Neural progenitor cell (in vitro differentiated cells): ENCODE results near the gene RAB20. TPM values are rescaled to one million over a fixed set of nuclear protein-coding genes. Genes with fewer than 3 reads are reported as not detected.

Source experiments
- DNase-seq: peaks from one replicate; pipeline ENCODE4 v3.0.0-alpha.2; 2016; ENCODE audit warnings: low spot score
- H2AFZ ChIP-seq: fragments of 200-600 bp; sonication (generic); replicated peaks from 2 replicates; pipeline ENCODE4 v1.6.1; 2016; ENCODE audit warnings: antibody characterized with exemption
- H3F3A ChIP-seq: fragments of 200-600 bp; sonication (generic); 2 replicates; pipeline ENCODE4 v1.6.1; 2016; ENCODE audit warnings: antibody characterized with exemption, low read depth
- H3K27ac ChIP-seq: fragments of 200-600 bp; sonication (generic); 2 replicates; pipeline ENCODE4 v1.5.1; 2016; ENCODE audit warnings: mild to moderate bottlenecking
- H3K27me3 ChIP-seq: fragments of 200-600 bp; sonication (generic); 2 replicates; pipeline ENCODE4 v1.6.1; 2016; ENCODE audit warnings: mild to moderate bottlenecking, moderate library complexity
- H3K36me3 ChIP-seq: fragments of 200-600 bp; sonication (generic); 2 replicates; pipeline ENCODE4 v1.5.1; 2016
- H3K4me1 ChIP-seq: fragments of 200-600 bp; sonication (generic); 2 replicates; pipeline ENCODE4 v1.6.1; 2016; ENCODE audit warnings: mixed run types
- H3K4me2 ChIP-seq: fragments of 200-600 bp; sonication (generic); 2 replicates; pipeline ENCODE4 v1.6.1; 2016
- H3K4me3 ChIP-seq: fragments of 200-600 bp; sonication (generic); 2 replicates; pipeline ENCODE4 v1.5.1; 2016
- H3K79me2 ChIP-seq: fragments of 200-600 bp; sonication (generic); 2 replicates; pipeline ENCODE4 v1.6.1; 2016; ENCODE audit warnings: low read depth
- H3K9ac ChIP-seq: fragments of 200-600 bp; sonication (generic); 2 replicates; pipeline ENCODE4 v1.6.1; 2016
- H3K9me3 ChIP-seq: fragments of 200-600 bp; sonication (generic); 2 replicates; pipeline ENCODE4 v1.5.1; 2016; ENCODE audit warnings: low read depth
- H4K20me1 ChIP-seq: fragments of 200-600 bp; sonication (generic); 2 replicates; pipeline ENCODE4 v1.6.1; 2016; ENCODE audit warnings: low read depth
- H3K27ac Mint-ChIP-seq: 3 replicates; pipeline ENCODE4 v1.8.0; 2021; ENCODE audit warnings: mixed read lengths
- H3K27me3 Mint-ChIP-seq: 2 replicates; pipeline ENCODE4 v1.8.0; 2022; ENCODE audit warnings: low read depth, mild to moderate bottlenecking, inconsistent platforms, moderate library complexity, mixed read lengths; ENCODE audit not compliant: insufficient read depth
- H3K36me3 Mint-ChIP-seq: 3 replicates; pipeline ENCODE4 v1.8.0; 2021; ENCODE audit warnings: mixed read lengths
- H3K4me1 Mint-ChIP-seq: 3 replicates; pipeline ENCODE4 v1.8.0; 2021; ENCODE audit warnings: mixed read lengths
- H3K4me3 Mint-ChIP-seq: 3 replicates; pipeline ENCODE4 v1.8.0; 2021; ENCODE audit warnings: mild to moderate bottlenecking, moderate library complexity, mixed read lengths
- H3K9me3 Mint-ChIP-seq: 3 replicates; pipeline ENCODE4 v1.8.0; 2020; ENCODE audit warnings: mixed read lengths
- EZH2 ChIP-seq: fragments of 200-600 bp; sonication (generic); IDR thresholded peaks from 2 replicates; pipeline ENCODE4 v1.6.1; 2017; ENCODE audit warnings: antibody characterized with exemption, mild to moderate bottlenecking, moderate library complexity
- EZH2phosphoT487 ChIP-seq: fragments of 200-600 bp; sonication (generic); IDR thresholded peaks from 2 replicates; pipeline ENCODE4 v1.6.1; 2017; ENCODE audit warnings: antibody characterized with exemption
- total RNA-seq: library from RNA; depleted of rRNA; stranded (reverse); fragments of >200 nt; gene quantifications from 2 replicates; pipeline ENCODE4 v1.2.3, GENCODE V29; 2015; ENCODE audit warnings: low replicate concordance
- TF ChIP-seq, protein P1 (sequence below): fragments of 200-600 bp; sonication (generic); IDR thresholded peaks from 2 replicates; pipeline ENCODE4 v1.5.1; 2017; ENCODE audit warnings: antibody characterized with exemption, mild to moderate bottlenecking

RAB20 gene
- total RNA-seq, 1 donor from 2014 or later, result 0.58 TPM

DNA sequence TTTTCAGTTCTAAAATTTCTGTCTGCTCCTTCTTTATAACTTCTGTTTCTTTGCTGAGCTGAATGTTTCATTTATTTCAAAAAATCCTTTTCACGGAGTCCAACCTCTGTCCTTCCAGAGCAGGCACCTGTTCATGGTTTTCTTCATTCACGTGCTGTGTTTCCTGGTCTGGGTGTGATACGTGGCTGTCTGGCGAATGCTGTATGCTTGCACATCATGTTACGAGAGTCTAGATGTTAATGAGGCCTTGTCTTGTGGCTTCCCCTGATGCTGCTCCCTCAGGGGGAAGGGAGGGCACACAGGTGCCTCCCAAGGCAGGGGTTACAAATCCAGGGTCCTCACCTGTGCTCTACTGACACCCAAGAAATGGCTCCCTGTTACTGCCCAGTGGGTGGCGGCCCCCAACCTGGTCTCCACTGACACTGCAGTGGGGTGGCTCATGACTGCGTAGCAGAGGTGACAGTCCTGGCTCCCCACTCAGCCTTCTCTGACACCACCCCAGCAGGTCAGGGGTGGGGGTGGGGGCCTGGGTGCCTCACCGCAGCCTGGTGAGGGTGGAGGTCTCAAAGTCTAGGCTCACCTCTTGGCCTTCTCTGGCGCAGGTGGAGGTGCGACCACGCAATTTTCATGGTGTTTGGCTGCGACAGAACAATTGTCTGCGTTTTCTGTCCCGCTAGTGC, 20.1 kb upstream of the RAB20 start:
- Histone ChIP-seq H2AFZ (no peak overlapping the region), H3K9ac (no peak overlapping the region), H4K20me1 (no peaks in the 10 kb centered on the region), H3K4me2 (no peak overlapping the region), H3K27me3 (no peaks in the 10 kb centered on the region), H3F3A (no peaks in the 10 kb centered on the region), H3K4me3 (no peak overlapping the region), H3K36me3 (no peaks in the 10 kb centered on the region), H3K9me3 (no peaks in the 10 kb centered on the region), H3K79me2 (no peaks in the 10 kb centered on the region), H3K4me1 (no peaks in the 10 kb centered on the region), H3K27ac (no peak overlapping the region)
- Mint-ChIP-seq H3K4me1 (no peaks in the 10 kb centered on the region), H3K27ac (no peak overlapping the region), H3K36me3 (no peaks in the 10 kb centered on the region), H3K9me3 (peaks cover 2% of the 10 kb centered on the region), H3K27me3 (peaks cover 12% of the 10 kb centered on the region), H3K4me3 (no peak overlapping the region)
- TF ChIP-seq EZH2, result no peak
- TF ChIP-seq, protein P1, sequence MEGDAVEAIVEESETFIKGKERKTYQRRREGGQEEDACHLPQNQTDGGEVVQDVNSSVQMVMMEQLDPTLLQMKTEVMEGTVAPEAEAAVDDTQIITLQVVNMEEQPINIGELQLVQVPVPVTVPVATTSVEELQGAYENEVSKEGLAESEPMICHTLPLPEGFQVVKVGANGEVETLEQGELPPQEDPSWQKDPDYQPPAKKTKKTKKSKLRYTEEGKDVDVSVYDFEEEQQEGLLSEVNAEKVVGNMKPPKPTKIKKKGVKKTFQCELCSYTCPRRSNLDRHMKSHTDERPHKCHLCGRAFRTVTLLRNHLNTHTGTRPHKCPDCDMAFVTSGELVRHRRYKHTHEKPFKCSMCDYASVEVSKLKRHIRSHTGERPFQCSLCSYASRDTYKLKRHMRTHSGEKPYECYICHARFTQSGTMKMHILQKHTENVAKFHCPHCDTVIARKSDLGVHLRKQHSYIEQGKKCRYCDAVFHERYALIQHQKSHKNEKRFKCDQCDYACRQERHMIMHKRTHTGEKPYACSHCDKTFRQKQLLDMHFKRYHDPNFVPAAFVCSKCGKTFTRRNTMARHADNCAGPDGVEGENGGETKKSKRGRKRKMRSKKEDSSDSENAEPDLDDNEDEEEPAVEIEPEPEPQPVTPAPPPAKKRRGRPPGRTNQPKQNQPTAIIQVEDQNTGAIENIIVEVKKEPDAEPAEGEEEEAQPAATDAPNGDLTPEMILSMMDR, result no peak
- TF ChIP-seq EZH2phosphoT487, result no peak
- DNase-seq, result no peak

DNA sequence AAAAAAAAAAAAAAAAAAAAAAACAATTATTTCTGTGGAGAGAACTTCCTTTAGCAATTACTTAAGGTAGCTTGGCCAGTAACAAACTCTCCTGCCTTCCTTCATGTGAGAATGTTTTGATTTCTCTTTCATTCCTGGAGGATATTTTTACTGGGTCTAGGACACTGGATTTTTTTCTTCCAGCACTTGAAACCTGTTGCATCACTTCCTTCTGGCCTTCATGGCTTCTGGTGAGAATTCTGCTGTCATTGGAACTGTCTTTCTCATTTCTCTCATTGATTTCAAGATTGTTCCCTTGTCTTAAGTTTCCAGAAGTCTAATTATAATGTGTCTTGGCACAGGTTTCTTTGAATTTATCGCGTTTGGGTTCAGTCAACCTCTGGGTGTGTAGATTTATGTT, 19.3 kb upstream of the RAB20 start:
- H3K4me3 Mint-ChIP-seq, result no peak overlapping the region
- no peak for TF ChIP-seq EZH2phosphoT487
- TF ChIP-seq, protein P1, result no peak
- TF ChIP-seq EZH2, result no peak
- Histone ChIP-seq H3K4me1 (no peaks in the 10 kb centered on the region), H3F3A (no peaks in the 10 kb centered on the region), H3K9me3 (no peaks in the 10 kb centered on the region), H3K36me3 (no peaks in the 10 kb centered on the region), H3K27ac (no peak overlapping the region), H3K9ac (no peak overlapping the region), H3K27me3 (no peaks in the 10 kb centered on the region), H2AFZ (no peak overlapping the region), H3K4me3 (no peak overlapping the region), H3K4me2 (no peak overlapping the region), H3K79me2 (no peaks in the 10 kb centered on the region), H4K20me1 (no peaks in the 10 kb centered on the region)
- peaks cover 4% of the 10 kb centered on the region for H3K4me1 Mint-ChIP-seq
- peaks cover 2% of the 10 kb centered on the region for H3K9me3 Mint-ChIP-seq
- H3K36me3 Mint-ChIP-seq, result no peaks in the 10 kb centered on the region
- H3K27ac Mint-ChIP-seq, result no peak overlapping the region
- DNase-seq, result no peak
- peaks cover 13% of the 10 kb centered on the region for H3K27me3 Mint-ChIP-seq

DNA sequence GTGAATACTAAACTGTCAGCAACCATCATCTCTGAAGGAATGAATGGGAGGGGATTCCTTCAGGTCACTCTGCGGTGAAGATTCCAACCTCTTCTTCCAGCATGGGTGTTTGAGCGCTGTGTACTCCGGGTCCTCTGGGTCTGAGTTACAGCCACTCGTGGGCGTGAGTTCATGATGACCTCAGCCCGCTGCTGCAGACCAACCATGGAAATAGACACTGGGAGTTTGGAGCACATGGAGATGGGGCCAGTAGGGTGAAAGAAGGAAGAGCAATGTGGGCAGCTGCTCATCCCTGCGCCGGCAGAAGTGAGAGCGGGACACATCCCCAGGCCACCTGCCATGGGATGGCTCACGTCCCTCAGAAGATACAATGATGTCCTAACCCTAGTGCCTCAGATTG, 16.8 kb upstream of the RAB20 start:
- peaks cover 3% of the 10 kb centered on the region for H3K4me1 ChIP-seq
- H4K20me1 ChIP-seq, result no peaks in the 10 kb centered on the region
- DNase-seq, result no peak
- H3K4me3 ChIP-seq, result no peak overlapping the region
- Mint-ChIP-seq H3K4me1 (peaks cover 17% of the 10 kb centered on the region), H3K27ac (no peak overlapping the region), H3K36me3 (no peaks in the 10 kb centered on the region), H3K27me3 (peaks cover 13% of the 10 kb centered on the region), H3K4me3 (no peak overlapping the region), H3K9me3 (no peaks in the 10 kb centered on the region)
- H3F3A ChIP-seq, result no peaks in the 10 kb centered on the region
- H3K36me3 ChIP-seq, result no peaks in the 10 kb centered on the region
- no peaks in the 10 kb centered on the region for H3K9me3 ChIP-seq
- no peak overlapping the region for H3K9ac ChIP-seq
- TF ChIP-seq EZH2 (no peak), EZH2phosphoT487 (no peak)
- TF ChIP-seq, protein P1, result no peak
- no peak overlapping the region for H3K27ac ChIP-seq
- no peaks in the 10 kb centered on the region for H3K79me2 ChIP-seq
- no peaks in the 10 kb centered on the region for H3K27me3 ChIP-seq
- no peak overlapping the region for H3K4me2 ChIP-seq
- no peak overlapping the region for H2AFZ ChIP-seq
